ENCODE results near the gene COL4A2. TPM values are rescaled to one million over a fixed set of nuclear protein-coding genes. Genes with fewer than 3 reads are reported as not detected.

Gene COL4A2
- polyA plus RNA-seq, 2 of the 4 experiments (the other 2 are of a cell fraction): 46.9 to 119 TPM

GRCh38 chr13:110368408-110368807 is 61.3 kb downstream of the COL4A2 start:
- CTCF ChIA-PET: interaction anchor here (0.8 to 1.9 kb wide), 3 partner anchors 8 to 45 kb away, joined by 4 to 6 read pairs (median 4); no protein-coding TSS in a partner anchor
- POLR2A ChIA-PET: no interaction called here

DNA sequence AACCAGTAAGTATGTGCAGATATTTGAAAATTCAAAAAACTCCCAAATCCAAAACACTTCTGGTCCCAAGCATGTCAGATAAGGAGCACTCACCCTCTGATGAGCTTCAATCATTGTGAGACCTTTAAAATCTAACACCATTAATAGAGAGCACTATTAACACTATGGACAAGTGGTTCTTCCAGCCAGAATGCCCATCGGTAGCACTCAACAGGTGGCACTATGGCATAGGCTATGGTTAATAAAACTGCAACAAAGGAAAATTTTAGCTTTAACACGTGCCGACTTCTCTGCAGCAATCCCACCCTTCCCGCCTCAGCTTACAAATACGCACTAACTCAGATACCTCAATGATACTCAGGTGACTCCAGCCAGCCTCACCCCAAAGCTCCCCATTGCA is 62.3 kb downstream of the COL4A2 start:
- TF ChIP-seq EP300 (IDR thresholded peaks at IDR 0.05): no peak
- TF ChIP-seq HOXB5 (CRISPR knock-in tag; IDR thresholded peaks at IDR 0.05): no peak
- no peak for TF ChIP-seq NPAS2 (CRISPR knock-in tag; IDR thresholded peaks at IDR 0.05; ENCODE audit: borderline replicate concordance)
- no peak for TF ChIP-seq KDM5A (IDR thresholded peaks at IDR 0.05)
- TF ChIP-seq SREBF2 (IDR thresholded peaks at IDR 0.05): no peak
- no peak for TF ChIP-seq BHLHE40 (IDR thresholded peaks at IDR 0.05; ENCODE audit: low read depth, low read length)
- no peak for TF ChIP-seq HDAC2 (IDR thresholded peaks at IDR 0.05)
- no peak for TF ChIP-seq RCOR1 (IDR thresholded peaks at IDR 0.05; ENCODE audit: low read depth, low read length)
- no peak for TF ChIP-seq EHMT2 (IDR thresholded peaks at IDR 0.05; ENCODE audit: low read depth)
- no peak for TF ChIP-seq RNF2 (IDR thresholded peaks at IDR 0.05; ENCODE audit: borderline replicate concordance, low read depth)
- no peak for TF ChIP-seq HOXA7 (CRISPR knock-in tag; IDR thresholded peaks at IDR 0.05)
- no peak for TF ChIP-seq REST (IDR thresholded peaks at IDR 0.05)
- TF ChIP-seq ZNF302 (CRISPR knock-in tag; IDR thresholded peaks at IDR 0.05): no peak
- CTCF ChIA-PET: interaction anchor here (0.8 to 1.9 kb wide), 3 partner anchors 43 to 48 kb away, joined by 3 to 6 read pairs (median 4); no protein-coding TSS in a partner anchor
- H3K9me3 ChIP-seq: no peaks in the 10 kb centered on the region
- ATAC-seq (no peak), DNase-seq (ENCODE audit: low read depth in 1 of 2, low spot score in 1 of 2) (no peak), FAIRE-seq (no peak)
- 85% methylated on average over 5 of the region's 5 CpGs for WGBS (ENCODE audit: missing lambda C conversion rate)
- no peak overlapping the region for H3K4me2 ChIP-seq
- peaks cover 30% of the 10 kb centered on the region for H3K4me1 ChIP-seq
- POLR2A ChIA-PET: no interaction called here
- no peak overlapping the region for H3K4me3 ChIP-seq
- H3K27ac ChIP-seq: no peak overlapping the region

More at GRCh38 chr13:110368408-110368807, 61.3 kb downstream of the COL4A2 start:
- ATAC-seq (no peak), FAIRE-seq (no peak), DNase-seq (ENCODE audit: low read depth in 1 of 2, low spot score in 1 of 2) (no peak)
- peaks cover 30% of the 10 kb centered on the region for H3K4me1 ChIP-seq
- 84% methylated on average over 2 of the region's 2 CpGs for WGBS (ENCODE audit: missing lambda C conversion rate)
- H3K4me2 ChIP-seq: no peak overlapping the region
- no peak overlapping the region for H3K4me3 ChIP-seq
- H3K9me3 ChIP-seq: no peaks in the 10 kb centered on the region
- TF ChIP-seq CHD2 (IDR thresholded peaks at IDR 0.05; ENCODE audit: low read length, partially characterized antibody) (no peak), ZC3H11A (IDR thresholded peaks at IDR 0.05) (no peak), JUN (IDR thresholded peaks at IDR 0.05) (no peak), SMC3 (IDR thresholded peaks at IDR 0.05) (no peak), FOSL2 (IDR thresholded peaks at IDR 0.05) (no peak), FOSL2 (CRISPR knock-in tag; IDR thresholded peaks at IDR 0.05) (no peak), E2F6 (IDR thresholded peaks at IDR 0.05; ENCODE audit: borderline replicate concordance, low read depth) (no peak), BHLHE40 (IDR thresholded peaks at IDR 0.05; ENCODE audit: low read depth, low read length) (no peak), ZSCAN20 (CRISPR knock-in tag; IDR thresholded peaks at IDR 0.05) (no peak), RAD21 (conservative IDR thresholded peaks at IDR 0.05 in 1 of 2, IDR thresholded peaks at IDR 0.05 in 1 of 2) (no peak), TFCP2L1 (CRISPR knock-in tag; IDR thresholded peaks at IDR 0.05) (no peak), KDM1A (IDR thresholded peaks at IDR 0.05; ENCODE audit: low read depth) (no peak), RNF2 (IDR thresholded peaks at IDR 0.05; ENCODE audit: borderline replicate concordance, low read depth) (no peak), NFE2L2 (conservative IDR thresholded peaks at IDR 0.05; ENCODE audit: low read length) (no peak), GATA3 (IDR thresholded peaks at IDR 0.05; ENCODE audit: borderline replicate concordance) (no peak), HOXA7 (CRISPR knock-in tag; IDR thresholded peaks at IDR 0.05) (no peak), CBX8 (IDR thresholded peaks at IDR 0.05) (no peak), HEYL (CRISPR knock-in tag; IDR thresholded peaks at IDR 0.05) (no peak)
- TF ChIP-seq, protein P1, sequence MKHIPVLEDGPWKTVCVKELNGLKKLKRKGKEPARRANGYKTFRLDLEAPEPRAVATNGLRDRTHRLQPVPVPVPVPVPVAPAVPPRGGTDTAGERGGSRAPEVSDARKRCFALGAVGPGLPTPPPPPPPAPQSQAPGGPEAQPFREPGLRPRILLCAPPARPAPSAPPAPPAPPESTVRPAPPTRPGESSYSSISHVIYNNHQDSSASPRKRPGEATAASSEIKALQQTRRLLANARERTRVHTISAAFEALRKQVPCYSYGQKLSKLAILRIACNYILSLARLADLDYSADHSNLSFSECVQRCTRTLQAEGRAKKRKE (CRISPR knock-in tag; IDR thresholded peaks at IDR 0.05; ENCODE audit: low read depth): no peak
- TF ChIP-seq, protein P2, sequence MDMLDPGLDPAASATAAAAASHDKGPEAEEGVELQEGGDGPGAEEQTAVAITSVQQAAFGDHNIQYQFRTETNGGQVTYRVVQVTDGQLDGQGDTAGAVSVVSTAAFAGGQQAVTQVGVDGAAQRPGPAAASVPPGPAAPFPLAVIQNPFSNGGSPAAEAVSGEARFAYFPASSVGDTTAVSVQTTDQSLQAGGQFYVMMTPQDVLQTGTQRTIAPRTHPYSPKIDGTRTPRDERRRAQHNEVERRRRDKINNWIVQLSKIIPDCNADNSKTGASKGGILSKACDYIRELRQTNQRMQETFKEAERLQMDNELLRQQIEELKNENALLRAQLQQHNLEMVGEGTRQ (IDR thresholded peaks at IDR 0.05): no peak
- H3K27ac ChIP-seq: no peak overlapping the region
